Esophagus squamous epithelium (tissue), 5 donors: ENCODE data around the gene SEC31A. TPM values are rescaled to one million over a fixed set of nuclear protein-coding genes. Genes with fewer than 3 reads are reported as not detected.
"Not testable (repeated sequence)": the region's sequence is repeated elsewhere in the genome, so short reads cannot be mapped to it uniquely, and the experiment has no call there.

Experiments
- DNase-seq: peaks from one replicate; lab custom pipeline; 2025; lab: John Stamatoyannopoulos, UW
- H3K27ac ChIP-seq, 4 donors: fragments of 200-600 bp; sonication (generic); one replicate each; pipeline ENCODE4 v1.5.1; 2016 to 2019; ENCODE audit warnings: mild to moderate bottlenecking in 1 of 4
- H3K27me3 ChIP-seq, 4 donors: fragments of 200-600 bp; sonication (generic); 1 replicate in 3 of 4; 2 replicates in 1 of 4; pipeline versions ENCODE4 v1.5.1 to v1.6.0; 2017 to 2021; ENCODE audit warnings: antibody characterized with exemption in 1 of 4
- H3K36me3 ChIP-seq, 3 donors: fragments of 200-600 bp; sonication (generic); one replicate each; pipeline ENCODE4 v1.5.1; 2016 to 2019
- H3K4me1 ChIP-seq, 3 donors: fragments of 200-600 bp; sonication (generic); one replicate each; pipeline ENCODE4 v1.5.1; 2017 to 2019
- H3K4me3 ChIP-seq, 4 donors: fragments of 200-600 bp; sonication (generic); 1 replicate in 3 of 4; 2 replicates in 1 of 4; pipeline ENCODE4 v1.5.1; 2016 to 2019; ENCODE audit warnings: mild to moderate bottlenecking in 2 of 4, moderate library complexity in 1 of 4
- H3K9me3 ChIP-seq, 3 donors: fragments of 200-600 bp; sonication (generic); one replicate each; pipeline ENCODE4 v1.5.1; 2016 to 2019
- POLR2A ChIP-seq, 4 donors: fragments of 450-650 bp; IDR thresholded peaks; one replicate each; pipeline ENCODE4 v1.6.1; 2017; ENCODE audit warnings: antibody characterized with exemption in 4 of 4, mild to moderate bottlenecking in 4 of 4, moderate library complexity in 3 of 4
- WGBS, 2 donors: methylation state at CpG; one replicate each; pipeline ENCODE4 v1.1.5; 2018; 5-methylcytosine and 5-hydroxymethylcytosine counted together
- intact Hi-C: fragments of 100-400 bp; cut with DNase I; formaldehyde crosslinking; loops from one replicate; pipeline ENCODE4 v1.15.0; 2022
- total RNA-seq, 4 donors: library from RNA; depleted of rRNA; stranded (reverse); fragments of >200 nt; gene quantifications; one replicate each; pipeline ENCODE4 v1.1.0, GENCODE V29; 2016
- TF ChIP-seq, protein P1 (sequence below), 6 experiments: fragments of 450-650 bp in 4 of 6; fragments of 200-600 bp in 2 of 6; sonication (generic) in 2 of 6; IDR thresholded peaks; one replicate each; pipeline ENCODE4 v1.5.1; 2016 to 2019; ENCODE audit warnings: antibody characterized with exemption in 6 of 6, mild to moderate bottlenecking in 4 of 6, moderate library complexity in 4 of 6
- donor health status: DM: yes; HTN: yes; CAD: no.

SEC31A gene
- total RNA-seq, 4 donors from 2014 or later, result 88.8 to 161 (median 128) TPM

- Histone ChIP-seq H3K9me3 (no peaks in the 10 kb centered on the region), H3K4me1 (no peaks in the 10 kb centered on the region), H3K27ac (no peak overlapping the region), H3K36me3 (peaks cover 12 to 100% (median 13%) of the 10 kb centered on the region in 3 donors), H3K4me3 (no peak overlapping the region), H3K27me3 (no peaks in the 10 kb centered on the region)
- no peak for TF ChIP-seq POLR2A (IDR thresholded peaks at IDR 0.05)
- TF ChIP-seq, protein P1, sequence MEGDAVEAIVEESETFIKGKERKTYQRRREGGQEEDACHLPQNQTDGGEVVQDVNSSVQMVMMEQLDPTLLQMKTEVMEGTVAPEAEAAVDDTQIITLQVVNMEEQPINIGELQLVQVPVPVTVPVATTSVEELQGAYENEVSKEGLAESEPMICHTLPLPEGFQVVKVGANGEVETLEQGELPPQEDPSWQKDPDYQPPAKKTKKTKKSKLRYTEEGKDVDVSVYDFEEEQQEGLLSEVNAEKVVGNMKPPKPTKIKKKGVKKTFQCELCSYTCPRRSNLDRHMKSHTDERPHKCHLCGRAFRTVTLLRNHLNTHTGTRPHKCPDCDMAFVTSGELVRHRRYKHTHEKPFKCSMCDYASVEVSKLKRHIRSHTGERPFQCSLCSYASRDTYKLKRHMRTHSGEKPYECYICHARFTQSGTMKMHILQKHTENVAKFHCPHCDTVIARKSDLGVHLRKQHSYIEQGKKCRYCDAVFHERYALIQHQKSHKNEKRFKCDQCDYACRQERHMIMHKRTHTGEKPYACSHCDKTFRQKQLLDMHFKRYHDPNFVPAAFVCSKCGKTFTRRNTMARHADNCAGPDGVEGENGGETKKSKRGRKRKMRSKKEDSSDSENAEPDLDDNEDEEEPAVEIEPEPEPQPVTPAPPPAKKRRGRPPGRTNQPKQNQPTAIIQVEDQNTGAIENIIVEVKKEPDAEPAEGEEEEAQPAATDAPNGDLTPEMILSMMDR (IDR thresholded peaks at IDR 0.05), result peak in 1 of 6 experiments; percentile 11
- intact Hi-C loops, result no loop called here
- DNase-seq, result no peak
These were observed 48.4 kb downstream of the SEC31A start for GRCh38 chr4:82842593-82842992.

DNA sequence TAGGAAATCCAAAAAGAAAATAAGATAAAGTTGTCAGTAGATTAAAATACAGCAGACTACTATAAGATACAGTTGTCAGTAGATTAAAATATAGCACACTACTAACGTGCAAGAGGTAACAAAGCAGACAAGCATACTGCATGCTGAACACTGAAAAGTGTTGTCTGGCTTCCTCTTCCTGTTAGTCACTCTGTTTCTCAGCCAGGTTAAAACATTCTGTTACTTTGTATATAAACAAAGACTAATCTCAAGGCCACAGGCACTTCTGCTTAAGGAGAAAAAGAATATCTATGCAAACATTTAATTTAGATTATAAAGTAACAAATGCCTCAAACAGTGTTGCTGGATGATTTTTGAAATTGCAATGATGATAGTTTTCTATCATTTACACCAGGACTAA, 51.3 kb downstream of the SEC31A start:
- Histone ChIP-seq H3K4me1 (no peaks in the 10 kb centered on the region), H3K4me3 (no peak overlapping the region), H3K9me3 (no peaks in the 10 kb centered on the region), H3K27ac (no peak overlapping the region), H3K27me3 (no peaks in the 10 kb centered on the region), H3K36me3 (peaks cover 5 to 95% (median 13%) of the 10 kb centered on the region in 3 donors)
- intact Hi-C loops, result no loop called here
- no peak for TF ChIP-seq POLR2A (IDR thresholded peaks at IDR 0.05)
- TF ChIP-seq, protein P1 (IDR thresholded peaks at IDR 0.05), result no peak
- WGBS, 2 donors, result 56 to 59% methylated on average over 1 of the region's 1 CpG
- DNase-seq, result no peak

GRCh38 chr4:82833696-82834313, 57.1 kb downstream of the SEC31A start:
- WGBS, 2 donors, result 50% methylated on average over 1 of the region's 1 CpG
- peaks cover 0 to 8% (median 0%) of the 10 kb centered on the region in 3 donors for H3K4me1 ChIP-seq
- TF ChIP-seq, protein P1 (IDR thresholded peaks at IDR 0.05), result peak in 1 of 6 experiments; percentile 26
- TF ChIP-seq POLR2A (IDR thresholded peaks at IDR 0.05), result no peak
- no peak for DNase-seq
- no peak overlapping the region for H3K27ac ChIP-seq
- H3K27me3 ChIP-seq, result no peaks in the 10 kb centered on the region
- H3K4me3 ChIP-seq, result no peak overlapping the region
- no peaks in the 10 kb centered on the region for H3K9me3 ChIP-seq
- intact Hi-C loops, result no loop called here
- H3K36me3 ChIP-seq, result peaks cover 3 to 83% (median 3%) of the 10 kb centered on the region in 3 donors

DNA sequence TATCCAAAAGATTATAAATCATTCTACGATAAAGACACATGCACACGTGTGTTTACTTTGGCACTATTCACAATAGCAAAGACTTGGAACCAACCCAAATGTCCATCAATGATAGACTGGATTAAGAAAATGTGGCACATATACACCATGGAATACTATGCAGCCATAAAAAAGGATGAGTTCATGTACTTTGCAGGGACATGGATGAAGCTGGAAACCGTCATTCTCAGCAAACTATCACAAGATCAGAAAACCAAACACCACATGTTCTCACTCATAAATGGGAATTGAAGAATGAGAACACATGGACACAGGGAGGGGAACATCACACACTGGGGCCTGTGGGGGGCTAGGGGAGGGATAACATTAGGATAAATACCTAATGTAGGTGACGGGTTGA, 57.9 kb downstream of the SEC31A start:
- H3K9me3 ChIP-seq, H3K4me3 ChIP-seq, H3K27ac ChIP-seq, H3K27me3 ChIP-seq, intact Hi-C loops, DNase-seq, H3K4me1 ChIP-seq: not testable (repeated sequence)
- 67 to 75% methylated on average over 4 of the region's 4 CpGs for WGBS, 2 donors
- peaks cover 6 to 83% (median 7%) of the 10 kb centered on the region in 3 donors for H3K36me3 ChIP-seq

- Histone ChIP-seq H3K4me3 (no peak overlapping the region), H3K27ac (no peak overlapping the region), H3K4me1 (no peaks in the 10 kb centered on the region), H3K36me3 (peaks cover 35 to 99% (median 66%) of the 10 kb centered on the region in 3 donors), H3K27me3 (no peaks in the 10 kb centered on the region), H3K9me3 (no peaks in the 10 kb centered on the region)
- intact Hi-C loops, result no loop called here
- TF ChIP-seq, protein P1 (IDR thresholded peaks at IDR 0.05), result no peak
- TF ChIP-seq POLR2A (IDR thresholded peaks at IDR 0.05), result no peak
- no peak for DNase-seq
- 90% methylated on average over 3 of the region's 3 CpGs for WGBS, 2 donors
These were observed 65.5 kb downstream of the SEC31A start for GRCh38 chr4:82825425-82825824.
